Activated effector memory CD4-positive, alpha-beta T cell treated with Interleukin-2 at 50 U/mL for 16 hours (primary cell): ENCODE results near the gene CNTN5.
"Not testable (repeated sequence)": the region's sequence is repeated elsewhere in the genome, so short reads cannot be mapped to it uniquely, and the experiment has no call there.

Experiments
- DNase-seq: peaks from one replicate; pipeline ENCODE4 v3.0.0-alpha.2; 2020

Gene CNTN5

GRCh38 chr11:100151944-100152343 lies 1131.2 kb downstream of the CNTN5 start:
- no peak for DNase-seq

- no peak for DNase-seq
Observed at GRCh38 chr11:100152766-100153165, 1132.0 kb downstream of the CNTN5 start.

GRCh38 chr11:100163471-100163870 lies 1142.7 kb downstream of the CNTN5 start:
- no peak for DNase-seq

GRCh38 chr11:100174881-100175280 lies 1154.1 kb downstream of the CNTN5 start:
- no peak for DNase-seq

GRCh38 chr11:100176456-100176855 lies 1155.7 kb downstream of the CNTN5 start:
- DNase-seq: no peak

- no peak for DNase-seq
Observed at GRCh38 chr11:100177651-100178050, 1156.9 kb downstream of the CNTN5 start.

- DNase-seq: no peak
Observed at GRCh38 chr11:100182350-100182749, 1161.6 kb downstream of the CNTN5 start.

- no peak for DNase-seq
Observed at GRCh38 chr11:100182927-100183326, 1162.2 kb downstream of the CNTN5 start.

GRCh38 chr11:100185588-100185987 lies 1164.8 kb downstream of the CNTN5 start:
- DNase-seq: no peak

GRCh38 chr11:100188137-100188783 lies 1167.5 kb downstream of the CNTN5 start:
- DNase-seq: no peak

GRCh38 chr11:100190395-100190794 lies 1169.6 kb downstream of the CNTN5 start:
- DNase-seq: no peak

GRCh38 chr11:100192181-100192580 lies 1171.4 kb downstream of the CNTN5 start:
- no peak for DNase-seq

- DNase-seq: no peak
Observed at GRCh38 chr11:100203789-100204188, 1183.0 kb downstream of the CNTN5 start.

GRCh38 chr11:100205926-100206325 lies 1185.2 kb downstream of the CNTN5 start:
- DNase-seq: no peak

GRCh38 chr11:100208207-100208606 lies 1187.5 kb downstream of the CNTN5 start:
- DNase-seq: no peak

GRCh38 chr11:100214791-100215190 lies 1194.0 kb downstream of the CNTN5 start:
- no peak for DNase-seq

GRCh38 chr11:100220801-100221200 lies 1200.1 kb downstream of the CNTN5 start:
- no peak for DNase-seq

GRCh38 chr11:100221791-100222190 lies 1201.0 kb downstream of the CNTN5 start:
- no peak for DNase-seq

- no peak for DNase-seq
Observed at GRCh38 chr11:100224541-100225034, 1203.8 kb downstream of the CNTN5 start.

GRCh38 chr11:100229086-100229485 lies 1208.3 kb downstream of the CNTN5 start:
- DNase-seq: no peak

GRCh38 chr11:100232006-100232405 lies 1211.3 kb downstream of the CNTN5 start:
- DNase-seq: no peak

- no peak for DNase-seq
Observed at GRCh38 chr11:100235085-100235484, 1214.3 kb downstream of the CNTN5 start.

- DNase-seq: no peak
Observed at GRCh38 chr11:100240025-100240539, 1219.3 kb downstream of the CNTN5 start.

- no peak for DNase-seq
Observed at GRCh38 chr11:100247704-100248103, 1227.0 kb downstream of the CNTN5 start.

GRCh38 chr11:100257238-100257803 lies 1236.6 kb downstream of the CNTN5 start:
- DNase-seq: not testable (repeated sequence)
